ENCODE measurements around the gene MED27. TPM values are rescaled to one million over a fixed set of nuclear protein-coding genes. Genes with fewer than 3 reads are reported as not detected.

Gene MED27
- total RNA-seq, 2 experiments from 2014 or later: 24.7 to 25.3 TPM

DNA sequence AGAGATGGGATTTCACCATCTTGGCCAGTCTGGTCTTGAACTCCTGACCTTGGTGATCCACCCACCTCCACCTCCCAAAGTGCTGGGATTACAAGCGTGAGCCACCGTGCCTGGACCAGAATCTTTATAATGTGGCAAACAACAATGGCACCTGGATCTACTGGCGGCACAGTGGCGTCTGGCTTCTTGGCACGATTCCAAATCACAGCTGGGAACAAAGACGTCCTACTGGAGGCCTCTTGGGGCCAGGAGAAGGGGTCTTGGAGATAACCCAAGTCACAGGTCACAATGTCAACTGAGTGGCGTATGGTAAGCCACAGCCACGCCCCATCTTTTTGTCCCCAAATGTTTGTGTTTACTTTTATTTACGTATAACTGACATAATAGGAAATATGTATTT, 262.0 kb downstream of the MED27 start:
- peaks cover 17% of the 10 kb centered on the region for H3K27me3 Mint-ChIP-seq (ENCODE audit: low read depth)
- no peaks in the 10 kb centered on the region for H3K9me3 Mint-ChIP-seq (ENCODE audit: insufficient read depth)
- DNase-seq (no peak), ATAC-seq (no peak)
- H3K36me3 Mint-ChIP-seq (ENCODE audit: low read depth): no peaks in the 10 kb centered on the region
- no peaks in the 10 kb centered on the region for H3K4me1 Mint-ChIP-seq (ENCODE audit: low read depth)
- CTCF ChIA-PET: no interaction called here
- POLR2A ChIA-PET: no interaction called here
- H3K4me3 Mint-ChIP-seq: no peak overlapping the region
- H3K27ac Mint-ChIP-seq: no peak overlapping the region

DNA sequence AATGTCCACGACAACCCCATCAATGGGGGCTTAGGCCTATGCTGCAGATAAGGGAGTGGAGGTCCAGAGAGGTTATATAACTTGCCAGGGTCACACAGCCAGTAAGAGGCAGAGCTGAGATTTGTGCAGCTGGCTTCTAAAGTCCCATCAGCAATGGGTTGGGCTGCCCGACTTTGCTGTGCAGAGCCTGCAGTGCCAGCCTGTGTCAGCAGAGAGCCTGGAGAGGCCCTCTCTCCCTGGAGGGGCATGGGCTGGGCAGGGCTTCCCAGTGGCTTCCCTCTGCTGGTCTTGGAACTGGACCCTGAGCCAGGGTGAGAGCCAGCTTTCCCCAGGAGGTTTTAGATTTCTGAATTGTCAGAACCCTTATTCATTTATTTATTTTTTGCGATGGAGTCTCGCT, 262.6 kb downstream of the MED27 start:
- ChIA-PET CTCF (no interaction called here), POLR2A (no interaction called here)
- H3K4me3 Mint-ChIP-seq: no peak overlapping the region
- H3K27ac Mint-ChIP-seq: no peak overlapping the region
- H3K36me3 Mint-ChIP-seq (ENCODE audit: low read depth): no peaks in the 10 kb centered on the region
- no peak for ATAC-seq
- no peaks in the 10 kb centered on the region for H3K9me3 Mint-ChIP-seq (ENCODE audit: insufficient read depth)
- no peak for DNase-seq
- H3K27me3 Mint-ChIP-seq (ENCODE audit: low read depth): peaks cover 17% of the 10 kb centered on the region
- H3K4me1 Mint-ChIP-seq (ENCODE audit: low read depth): no peaks in the 10 kb centered on the region

- Mint-ChIP-seq H3K36me3 (ENCODE audit: low read depth) (no peaks in the 10 kb centered on the region), H3K27me3 (ENCODE audit: low read depth) (peaks cover 14% of the 10 kb centered on the region), H3K4me1 (ENCODE audit: low read depth) (no peaks in the 10 kb centered on the region), H3K4me3 (no peak overlapping the region), H3K27ac (no peak overlapping the region), H3K9me3 (ENCODE audit: insufficient read depth) (no peaks in the 10 kb centered on the region)
- DNase-seq (no peak), ATAC-seq (no peak)
- POLR2A ChIA-PET: no interaction called here
- CTCF ChIA-PET: no interaction called here
These were observed 263.4 kb downstream of the MED27 start for GRCh38 chr9:131815970-131816873.

GRCh38 chr9:131814707-131815106, 265.0 kb downstream of the MED27 start:
- DNase-seq (no peak), ATAC-seq (no peak)
- ChIA-PET POLR2A (no interaction called here), CTCF (no interaction called here)
- Mint-ChIP-seq H3K9me3 (ENCODE audit: insufficient read depth) (no peaks in the 10 kb centered on the region), H3K4me1 (ENCODE audit: low read depth) (no peaks in the 10 kb centered on the region), H3K4me3 (no peak overlapping the region), H3K27me3 (ENCODE audit: low read depth) (peaks cover 10% of the 10 kb centered on the region), H3K27ac (no peak overlapping the region), H3K36me3 (ENCODE audit: low read depth) (no peaks in the 10 kb centered on the region)

DNA sequence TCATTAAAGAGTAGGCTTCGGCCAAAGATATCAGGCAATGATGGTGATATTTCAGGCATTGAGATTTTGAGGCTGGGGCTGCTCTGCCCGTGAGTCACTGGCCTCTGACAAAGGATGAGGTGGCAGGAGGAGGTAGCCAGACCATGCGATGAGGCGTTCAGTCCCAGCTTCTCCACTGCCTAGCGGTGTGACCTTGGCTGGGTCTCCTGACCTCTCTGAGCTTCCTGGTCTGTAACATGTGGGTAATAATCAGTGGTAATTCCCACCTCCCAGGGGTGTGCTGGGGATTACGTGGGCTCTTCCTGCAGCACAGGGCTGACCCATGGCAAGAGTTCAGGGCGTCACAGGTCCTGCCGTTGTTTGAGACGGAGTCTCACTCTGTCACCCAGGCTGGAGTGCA, 266.6 kb downstream of the MED27 start:
- CTCF ChIA-PET: no interaction called here
- ATAC-seq (no peak), DNase-seq (no peak)

GRCh38 chr9:131812116-131812790, 267.4 kb downstream of the MED27 start:
- DNase-seq (no peak), ATAC-seq (no peak)
- CTCF ChIA-PET: no interaction called here
- POLR2A ChIA-PET: no interaction called here
- Mint-ChIP-seq H3K27me3 (ENCODE audit: low read depth) (peaks cover 8% of the 10 kb centered on the region), H3K9me3 (ENCODE audit: insufficient read depth) (no peaks in the 10 kb centered on the region), H3K4me1 (ENCODE audit: low read depth) (no peaks in the 10 kb centered on the region), H3K4me3 (no peak overlapping the region), H3K36me3 (ENCODE audit: low read depth) (no peaks in the 10 kb centered on the region), H3K27ac (no peak overlapping the region)

More for the DNA sequence above, 266.6 kb downstream of the MED27 start:
- Mint-ChIP-seq H3K27ac (no peak overlapping the region), H3K36me3 (ENCODE audit: low read depth) (no peaks in the 10 kb centered on the region), H3K4me1 (ENCODE audit: low read depth) (no peaks in the 10 kb centered on the region), H3K4me3 (no peak overlapping the region), H3K9me3 (ENCODE audit: insufficient read depth) (no peaks in the 10 kb centered on the region), H3K27me3 (ENCODE audit: low read depth) (peaks cover 5% of the 10 kb centered on the region)
- POLR2A ChIA-PET: no interaction called here

DNA sequence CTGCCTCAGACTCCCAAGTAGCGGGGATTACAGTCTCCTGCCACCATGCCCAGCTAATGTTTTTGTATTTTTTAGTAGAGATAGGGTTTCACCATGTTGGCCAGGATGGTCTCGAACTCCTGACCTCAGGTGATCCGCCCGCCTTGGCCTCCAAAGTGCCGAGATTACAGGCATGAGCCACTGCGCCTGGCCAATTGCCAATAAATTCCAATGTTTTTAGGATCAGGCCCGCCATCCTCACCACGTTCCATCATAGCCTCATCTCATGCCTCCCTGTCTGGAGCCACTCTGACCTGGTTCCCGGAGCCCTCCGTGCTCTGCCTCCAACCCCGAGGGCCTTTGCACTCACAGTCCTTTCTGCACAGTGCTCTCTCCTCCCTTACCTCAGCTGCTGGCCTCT, 268.3 kb downstream of the MED27 start:
- POLR2A ChIA-PET: no interaction called here
- ATAC-seq: no peak
- no peaks in the 10 kb centered on the region for H3K9me3 Mint-ChIP-seq (ENCODE audit: insufficient read depth)

DNA sequence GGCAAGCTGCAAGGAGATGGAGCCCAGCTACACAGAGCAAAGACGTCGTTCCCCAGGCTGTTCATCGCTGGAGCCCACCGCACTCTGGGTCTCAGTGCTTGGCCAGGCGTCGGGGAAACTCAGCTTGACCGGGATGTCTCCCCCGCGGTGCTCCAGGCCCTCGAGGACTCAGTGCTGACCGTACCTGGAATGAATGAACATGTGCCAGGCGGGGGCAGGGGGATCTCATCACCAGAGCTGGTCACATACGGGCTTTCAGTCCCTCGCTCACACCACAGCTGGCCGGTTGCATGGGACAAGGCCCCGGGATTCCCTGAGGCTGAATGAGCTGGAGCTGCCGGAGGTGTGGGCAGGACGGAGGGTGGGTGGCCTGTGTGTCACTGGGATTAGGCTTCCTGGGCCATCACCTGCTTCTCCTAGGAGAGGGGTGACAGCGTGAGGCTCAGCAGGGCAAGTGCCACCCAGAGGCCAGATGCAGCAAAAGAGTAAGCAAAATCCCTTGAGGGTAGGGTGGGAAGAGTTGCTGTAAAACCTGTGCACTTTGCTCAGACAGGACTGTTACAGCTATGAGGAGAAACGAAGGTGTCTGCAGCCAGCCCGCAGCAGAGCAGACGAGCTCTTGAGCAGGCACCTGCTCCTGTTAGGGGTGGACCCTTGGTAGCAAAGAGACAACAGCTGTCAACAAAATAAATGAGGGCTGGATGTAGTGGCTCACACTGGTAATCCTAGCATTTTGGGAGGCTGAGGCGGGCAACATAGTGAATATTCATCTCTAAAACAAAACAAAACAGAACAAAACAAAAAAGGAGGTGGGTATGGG, 269.1 kb downstream of the MED27 start:
- ATAC-seq (no peak), DNase-seq (no peak)
- Mint-ChIP-seq H3K36me3 (ENCODE audit: low read depth) (no peaks in the 10 kb centered on the region), H3K4me3 (no peak overlapping the region), H3K27ac (no peak overlapping the region), H3K4me1 (ENCODE audit: low read depth) (no peaks in the 10 kb centered on the region), H3K9me3 (ENCODE audit: insufficient read depth) (no peaks in the 10 kb centered on the region), H3K27me3 (ENCODE audit: low read depth) (peaks cover 6% of the 10 kb centered on the region)
- CTCF ChIA-PET: no interaction called here
- POLR2A ChIA-PET: no interaction called here

More for the DNA sequence above, 268.3 kb downstream of the MED27 start:
- no peaks in the 10 kb centered on the region for H3K4me1 Mint-ChIP-seq (ENCODE audit: low read depth)
- H3K36me3 Mint-ChIP-seq (ENCODE audit: low read depth): no peaks in the 10 kb centered on the region
- no peak overlapping the region for H3K4me3 Mint-ChIP-seq
- no peak overlapping the region for H3K27ac Mint-ChIP-seq
- peaks cover 8% of the 10 kb centered on the region for H3K27me3 Mint-ChIP-seq (ENCODE audit: low read depth)
- DNase-seq: no peak
- CTCF ChIA-PET: no interaction called here

Other genes with a start within 250 kb of the MED27 start
- 1 to 10 TPM; 3.8 to 4.8 TPM for gene NTNG2, start 82.2 kb upstream of the MED27 start, total RNA-seq